ENCODE data around the gene FMNL2.

DNA sequence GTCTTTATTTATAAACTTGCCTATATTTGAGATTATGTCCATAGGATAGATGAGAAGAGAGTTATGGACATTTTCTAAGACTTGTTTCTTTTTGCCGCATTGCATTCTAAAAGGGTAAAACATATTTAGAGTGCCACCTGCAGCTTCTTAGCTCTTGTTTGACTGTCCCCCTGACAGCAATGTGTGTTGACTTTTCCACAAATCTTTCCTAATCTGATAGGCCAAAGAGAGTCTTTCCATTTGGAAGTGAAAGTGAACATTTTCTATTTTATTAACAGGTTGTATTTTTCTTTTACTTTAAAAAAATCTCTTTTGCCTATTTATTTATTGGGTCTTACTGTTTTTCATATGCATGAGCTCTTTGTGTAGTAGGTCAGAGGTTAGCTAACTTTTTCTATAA is 58.4 kb downstream of the FMNL2 start:
- no peak for TF ChIP-seq EZH2 (IDR thresholded peaks at IDR 0.05; ENCODE audit: borderline replicate concordance, low read depth, low read length, poor library complexity, severe bottlenecking)
- TF ChIP-seq, protein P1, sequence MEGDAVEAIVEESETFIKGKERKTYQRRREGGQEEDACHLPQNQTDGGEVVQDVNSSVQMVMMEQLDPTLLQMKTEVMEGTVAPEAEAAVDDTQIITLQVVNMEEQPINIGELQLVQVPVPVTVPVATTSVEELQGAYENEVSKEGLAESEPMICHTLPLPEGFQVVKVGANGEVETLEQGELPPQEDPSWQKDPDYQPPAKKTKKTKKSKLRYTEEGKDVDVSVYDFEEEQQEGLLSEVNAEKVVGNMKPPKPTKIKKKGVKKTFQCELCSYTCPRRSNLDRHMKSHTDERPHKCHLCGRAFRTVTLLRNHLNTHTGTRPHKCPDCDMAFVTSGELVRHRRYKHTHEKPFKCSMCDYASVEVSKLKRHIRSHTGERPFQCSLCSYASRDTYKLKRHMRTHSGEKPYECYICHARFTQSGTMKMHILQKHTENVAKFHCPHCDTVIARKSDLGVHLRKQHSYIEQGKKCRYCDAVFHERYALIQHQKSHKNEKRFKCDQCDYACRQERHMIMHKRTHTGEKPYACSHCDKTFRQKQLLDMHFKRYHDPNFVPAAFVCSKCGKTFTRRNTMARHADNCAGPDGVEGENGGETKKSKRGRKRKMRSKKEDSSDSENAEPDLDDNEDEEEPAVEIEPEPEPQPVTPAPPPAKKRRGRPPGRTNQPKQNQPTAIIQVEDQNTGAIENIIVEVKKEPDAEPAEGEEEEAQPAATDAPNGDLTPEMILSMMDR (conservative IDR thresholded peaks at IDR 0.05; ENCODE audit: low read depth, low read length): no peak

Data from A673 (cell line).